ENCODE results near the gene IMP3. TPM values are rescaled to one million over a fixed set of nuclear protein-coding genes. Genes with fewer than 3 reads are reported as not detected.

The IMP3 gene
- total RNA-seq, 4 donors from 2014 or later: 129 to 173 (median 140) TPM

- peaks cover 55 to 99% (median 68%) of the 10 kb centered on the region in 3 donors for H3K4me1 ChIP-seq
- DNase-seq: no peak
- peaks cover 3 to 62% (median 8%) of the 10 kb centered on the region in 3 donors for H3K36me3 ChIP-seq
- TF ChIP-seq CTCF (IDR thresholded peaks at IDR 0.05) (no peak), POLR2A (IDR thresholded peaks at IDR 0.05) (no peak)
- peak overlapping the region in 2 of 4 donors; percentile 0 to 14 for H3K27ac ChIP-seq
- no peaks in the 10 kb centered on the region for H3K9me3 ChIP-seq
- intact Hi-C loops (cut with DNase I): no loop called here
- no peak overlapping the region for H3K4me3 ChIP-seq
- WGBS, 2 donors: 89 to 94% methylated on average over 5 of the region's 5 CpGs
- H3K27me3 ChIP-seq: no peaks in the 10 kb centered on the region
Measured at GRCh38 chr15:75656331-75656730, 16.3 kb upstream of the IMP3 start.

- Histone ChIP-seq H3K9me3 (no peaks in the 10 kb centered on the region), H3K4me3 (no peak overlapping the region), H3K4me1 (peaks cover 54 to 99% (median 71%) of the 10 kb centered on the region in 3 donors), H3K27me3 (no peaks in the 10 kb centered on the region), H3K36me3 (peaks cover 3 to 66% (median 8%) of the 10 kb centered on the region in 3 donors), H3K27ac (peak overlapping the region in 2 of 4 donors; percentile 0 to 5)
- WGBS, 2 donors: 53 to 77% methylated on average over 2 to 4 of the region's 4 CpGs
- intact Hi-C loops (cut with DNase I): no loop called here
- no peak for DNase-seq
- TF ChIP-seq CTCF (IDR thresholded peaks at IDR 0.05): no peak
- no peak for TF ChIP-seq POLR2A (IDR thresholded peaks at IDR 0.05)
Measured at GRCh38 chr15:75655931-75656330, 15.9 kb upstream of the IMP3 start.

DNA sequence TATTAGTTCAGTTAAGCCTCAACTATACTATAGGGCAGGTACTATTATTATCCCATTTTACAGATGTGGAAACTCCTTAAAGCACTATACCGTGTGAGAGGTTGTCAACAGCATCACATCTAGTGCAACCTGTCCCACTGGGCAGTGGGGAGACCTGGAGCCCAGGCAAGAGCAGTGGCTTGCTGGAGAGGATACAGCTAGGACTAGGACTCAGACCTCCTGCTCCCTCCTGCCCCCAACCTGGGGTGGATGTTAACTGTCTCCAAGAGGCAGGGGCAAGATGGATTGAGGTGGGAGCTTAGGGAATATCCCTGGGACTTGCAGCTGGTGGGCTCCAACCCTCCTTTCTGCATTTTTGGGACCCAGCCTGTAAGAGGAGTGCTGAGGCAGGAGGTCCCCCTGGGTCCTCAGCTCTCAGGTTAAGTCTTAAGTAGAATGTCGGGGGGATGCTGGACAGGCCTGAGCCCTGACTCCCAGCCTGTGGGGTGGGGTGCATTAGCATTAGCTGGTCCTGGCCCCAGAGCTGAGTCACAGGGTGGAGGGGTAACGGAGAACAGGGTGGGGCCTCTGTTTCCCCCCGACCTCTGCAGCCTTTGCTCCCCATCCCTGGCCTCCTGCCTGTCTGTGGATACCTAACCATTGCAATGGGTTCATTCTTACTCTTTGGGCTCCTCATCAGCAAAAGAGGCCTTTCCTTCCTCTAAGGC lies 14.3 kb upstream of the IMP3 start:
- 20 to 66% methylated on average over 3 to 4 of the region's 4 CpGs for WGBS, 2 donors
- intact Hi-C loops (cut with DNase I): no loop called here
- H3K27me3 ChIP-seq: no peaks in the 10 kb centered on the region
- H3K4me1 ChIP-seq: peaks cover 63 to 99% (median 71%) of the 10 kb centered on the region in 3 donors
- H3K36me3 ChIP-seq: peaks cover 3 to 65% (median 8%) of the 10 kb centered on the region in 3 donors
- no peaks in the 10 kb centered on the region for H3K9me3 ChIP-seq
- no peak for DNase-seq
- peak overlapping the region in 3 of 4 donors; percentile 5 to 96 (median 7) for H3K27ac ChIP-seq
- TF ChIP-seq CTCF (IDR thresholded peaks at IDR 0.05): no peak
- TF ChIP-seq POLR2A (IDR thresholded peaks at IDR 0.05): no peak
- H3K4me3 ChIP-seq: no peak overlapping the region

- H3K27me3 ChIP-seq: no peaks in the 10 kb centered on the region
- H3K36me3 ChIP-seq: peaks cover 3 to 58% (median 8%) of the 10 kb centered on the region in 3 donors
- H3K4me3 ChIP-seq: peak overlapping the region in 2 of 4 donors; percentile 90 to 97
- no peak for DNase-seq
- H3K4me1 ChIP-seq: peaks cover 70 to 99% (median 74%) of the 10 kb centered on the region in 3 donors
- H3K27ac ChIP-seq: peak overlapping the region; percentile 30 to 99 (median 86)
- no peak for TF ChIP-seq POLR2A (IDR thresholded peaks at IDR 0.05)
- no peak for TF ChIP-seq CTCF (IDR thresholded peaks at IDR 0.05)
- intact Hi-C loops (cut with DNase I): no loop called here
- 79 to 86% methylated on average over 12 of the region's 16 CpGs for WGBS, 2 donors
- no peaks in the 10 kb centered on the region for H3K9me3 ChIP-seq
Measured at GRCh38 chr15:75653347-75653913, 13.4 kb upstream of the IMP3 start.

All from esophagus squamous epithelium (tissue), 5 donors.